HCT116 (cell line): ENCODE measurements around the gene ANO4. TPM values are rescaled to one million over a fixed set of nuclear protein-coding genes. Genes with fewer than 3 reads are reported as not detected.

Experiments
- ATAC-seq: fragments of 200-7000 bp; cut with Tn5 transposase; 2 replicates; pipeline ENCODE4 v1.9.1; 2020; ENCODE audit warnings: mild to moderate bottlenecking, moderate library complexity
- BruUV-seq: library from RNA; stranded (reverse); fragments of 400-500 nt; replicated peaks from 2 replicates; lab custom pipeline; 2021; lab: Mats Ljungman, UMichigan
- CTCF ChIA-PET: fragments of 300-600 bp; sonication (Branson Sonifier 250); formaldehyde crosslinking; loops from one replicate; lab custom pipeline; 2021; ENCODE audit warnings: antibody characterized with exemption; lab: Charles Lee
- POLR2A ChIA-PET: fragments of 300-600, 350-600 bp; sonication (Branson Sonifier 250); formaldehyde crosslinking; loops from one replicate; lab custom pipeline; 2021; ENCODE audit warnings: antibody characterized with exemption; lab: Charles Lee
- RAD21 ChIA-PET, 2 experiments: fragments of 300-600 bp; sonication (Branson Sonifier 250); formaldehyde crosslinking; loops; one replicate each; lab custom pipeline; 2023; ENCODE audit warnings: low total read pairs in 2 of 2; ENCODE audit not compliant: uncharacterized antibody in 2 of 2, unreplicated experiment in 2 of 2, low non-redundant PET in 1 of 2; lab: Charles Lee
- DNase-seq: peaks from one replicate; pipeline ENCODE4 v3.0.0-alpha.2; 2010; ENCODE audit warnings: low read depth, low spot score
- H2AFZ ChIP-seq: fragments of 200-600 bp; shearing (Covaris generic), sonication (generic); 2 replicates; pipeline ENCODE4 v1.6.1; 2017; ENCODE audit warnings: low read depth, mixed run types, mixed read lengths, antibody characterized with exemption, low read length; ENCODE audit not compliant: poor library complexity, severe bottlenecking
- H3K27ac ChIP-seq: 2 replicates; pipeline ENCODE4 v1.5.1; 2012; ENCODE audit warnings: low read depth, low read length
- H3K27me3 ChIP-seq: fragments of 200-600 bp; sonication (generic); 2 replicates; pipeline ENCODE4 v1.6.1; 2016; ENCODE audit warnings: mixed run types, low read length, mixed read lengths; ENCODE audit not compliant: insufficient read depth
- H3K36me3 ChIP-seq, 2 experiments: fragments of 200-500 bp in 1 of 2; fragments of 200-600 bp in 1 of 2; sonication (Bioruptor generic) in 1 of 2; sonication (generic) in 1 of 2; 2 replicates each; pipeline versions ENCODE4 v1.5.1 to v1.6.1; 2014 to 2016; ENCODE audit warnings: low read length in 2 of 2, inconsistent platforms in 1 of 2, mixed read lengths in 1 of 2, mixed run types in 1 of 2; ENCODE audit not compliant: insufficient read depth in 2 of 2, control insufficient read depth in 1 of 2
- H3K4me1 ChIP-seq, 2 experiments: fragments of 200-600 bp in 1 of 2; sonication (generic) in 1 of 2; 2 replicates each; pipeline versions ENCODE4 v1.5.1 to v1.6.1; 2012 to 2017; ENCODE audit warnings: low read length in 2 of 2, inconsistent platforms in 1 of 2, mild to moderate bottlenecking in 1 of 2, mixed read lengths in 1 of 2, mixed run types in 1 of 2, moderate library complexity in 1 of 2; ENCODE audit not compliant: insufficient read depth in 2 of 2, control insufficient read depth in 1 of 2
- H3K4me2 ChIP-seq: fragments of 200-600 bp; sonication (generic); 2 replicates; pipeline ENCODE4 v1.6.1; 2017; ENCODE audit warnings: mixed run types, low read length, mixed read lengths
- H3K4me3 ChIP-seq, 2 experiments: fragments of 200-600 bp in 1 of 2; sonication (generic) in 1 of 2; replicated peaks in 1 of 2; 2 replicates each; pipeline ENCODE4 v1.5.1; 2011 to 2016; ENCODE audit warnings: low read length in 2 of 2, control low read depth in 1 of 2, low read depth in 1 of 2, mild to moderate bottlenecking in 1 of 2, mixed read lengths in 1 of 2, mixed run types in 1 of 2
- H3K79me2 ChIP-seq: fragments of 200-600 bp; sonication (generic); 2 replicates; pipeline ENCODE4 v1.6.1; 2017; ENCODE audit warnings: mild to moderate bottlenecking, mixed run types, low read length, moderate library complexity, mixed read lengths; ENCODE audit not compliant: insufficient read depth
- H3K9ac ChIP-seq: fragments of 200-600 bp; sonication (generic); 2 replicates; pipeline ENCODE4 v1.6.1; 2016; ENCODE audit warnings: low read length, mixed read lengths
- H3K9me2 ChIP-seq: fragments of 200-600 bp; sonication (generic), shearing (Covaris generic); 2 replicates; pipeline ENCODE4 v1.6.1; 2017; ENCODE audit warnings: mixed run types, mild to moderate bottlenecking, moderate library complexity; ENCODE audit not compliant: insufficient read depth
- H3K9me3 ChIP-seq, 2 experiments: fragments of 200-500 bp in 1 of 2; fragments of 200-600 bp in 1 of 2; sonication (Bioruptor generic) in 1 of 2; sonication (generic) in 1 of 2; 2 replicates each; pipeline ENCODE4 v1.6.1; 2014 to 2017; ENCODE audit warnings: low read length in 2 of 2, mixed read lengths in 2 of 2, inconsistent platforms in 1 of 2, low read depth in 1 of 2, mild to moderate bottlenecking in 1 of 2, mixed run types in 1 of 2, moderate library complexity in 1 of 2; ENCODE audit not compliant: control insufficient read depth in 1 of 2, insufficient read depth in 1 of 2
- H4K20me1 ChIP-seq: fragments of 200-600 bp; sonication (generic), shearing (Covaris generic); 2 replicates; pipeline ENCODE4 v1.6.1; 2017; ENCODE audit warnings: mixed run types, mild to moderate bottlenecking, moderate library complexity; ENCODE audit not compliant: insufficient read depth
- CBX3 ChIP-seq: IDR thresholded peaks from 2 replicates; pipeline ENCODE4 v1.6.1; 2012; ENCODE audit warnings: low read depth
- CEBPB ChIP-seq: IDR thresholded peaks from 2 replicates; pipeline ENCODE4 v1.6.1; 2012; ENCODE audit warnings: low read depth
- EGR1 ChIP-seq: IDR thresholded peaks from 2 replicates; pipeline ENCODE4 v1.6.1; 2012; ENCODE audit warnings: low read depth
- ELF1 ChIP-seq: IDR thresholded peaks from 2 replicates; pipeline ENCODE4 v1.6.1; 2012; ENCODE audit warnings: low read depth, borderline replicate concordance
- EZH2 ChIP-seq: fragments of 200-600 bp; sonication (generic); IDR thresholded peaks from 2 replicates; pipeline ENCODE4 v1.6.1; 2017; ENCODE audit warnings: antibody characterized with exemption, mixed run types
- RAD21 ChIP-seq: IDR thresholded peaks from 2 replicates; pipeline ENCODE4 v1.6.1; 2012; ENCODE audit warnings: low read depth, mild to moderate bottlenecking
- SIN3A ChIP-seq: IDR thresholded peaks from 2 replicates; pipeline ENCODE4 v1.6.1; 2012; ENCODE audit warnings: low read depth
- SP1 ChIP-seq: IDR thresholded peaks from 2 replicates; pipeline ENCODE4 v1.6.1; 2012; ENCODE audit warnings: low read depth
- SRF ChIP-seq: IDR thresholded peaks from 2 replicates; pipeline ENCODE4 v1.6.1; 2012; ENCODE audit warnings: low read depth
- ZNF274 ChIP-seq: fragments of 200-500 bp; sonication (Bioruptor generic); IDR thresholded peaks from 2 replicates; pipeline ENCODE4 v1.6.1; 2014; ENCODE audit warnings: mild to moderate bottlenecking, low read depth, low read length, inconsistent platforms
- intact Hi-C: fragments of 100-400 bp; cut with micrococcal nuclease; formaldehyde crosslinking; loops from 2 replicates; pipeline ENCODE4 v1.10.0; 2022
- total RNA-seq: library from RNA; stranded (reverse); gene quantifications from one replicate; pipeline ENCODE4 v1.2.1, GENCODE V29; 2021; ENCODE audit not compliant: unreplicated experiment
- TF ChIP-seq, protein P1 (sequence below): IDR thresholded peaks from 2 replicates; pipeline ENCODE4 v1.6.1; 2012; ENCODE audit warnings: low read depth
- TF ChIP-seq, protein P2 (sequence below): IDR thresholded peaks from 2 replicates; pipeline ENCODE4 v1.6.1; 2012

The ANO4 gene
- total RNA-seq, 1 experiment from 2014 or later, result 1.7 TPM

DNA sequence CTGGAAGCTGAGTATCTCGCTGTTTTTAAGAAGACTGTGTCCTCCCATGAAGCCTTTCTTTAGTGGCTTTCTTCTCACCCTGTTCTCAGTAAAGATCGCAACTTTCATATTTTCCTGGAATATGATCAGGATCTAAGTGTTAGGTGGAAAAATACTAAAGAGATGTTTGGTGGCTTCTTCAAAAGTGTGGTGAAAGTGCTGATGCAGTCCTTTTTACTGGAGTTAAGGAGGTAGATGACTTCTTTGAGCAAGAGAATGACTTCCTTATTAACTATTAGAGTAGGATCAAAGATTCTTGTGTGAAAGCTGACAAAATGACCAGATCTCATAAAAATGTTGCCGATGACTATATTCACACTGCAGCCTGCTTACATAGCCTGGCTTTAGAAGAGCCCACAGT lies 273.8 kb downstream of the ANO4 start (continued):
- TF ChIP-seq, protein P1, sequence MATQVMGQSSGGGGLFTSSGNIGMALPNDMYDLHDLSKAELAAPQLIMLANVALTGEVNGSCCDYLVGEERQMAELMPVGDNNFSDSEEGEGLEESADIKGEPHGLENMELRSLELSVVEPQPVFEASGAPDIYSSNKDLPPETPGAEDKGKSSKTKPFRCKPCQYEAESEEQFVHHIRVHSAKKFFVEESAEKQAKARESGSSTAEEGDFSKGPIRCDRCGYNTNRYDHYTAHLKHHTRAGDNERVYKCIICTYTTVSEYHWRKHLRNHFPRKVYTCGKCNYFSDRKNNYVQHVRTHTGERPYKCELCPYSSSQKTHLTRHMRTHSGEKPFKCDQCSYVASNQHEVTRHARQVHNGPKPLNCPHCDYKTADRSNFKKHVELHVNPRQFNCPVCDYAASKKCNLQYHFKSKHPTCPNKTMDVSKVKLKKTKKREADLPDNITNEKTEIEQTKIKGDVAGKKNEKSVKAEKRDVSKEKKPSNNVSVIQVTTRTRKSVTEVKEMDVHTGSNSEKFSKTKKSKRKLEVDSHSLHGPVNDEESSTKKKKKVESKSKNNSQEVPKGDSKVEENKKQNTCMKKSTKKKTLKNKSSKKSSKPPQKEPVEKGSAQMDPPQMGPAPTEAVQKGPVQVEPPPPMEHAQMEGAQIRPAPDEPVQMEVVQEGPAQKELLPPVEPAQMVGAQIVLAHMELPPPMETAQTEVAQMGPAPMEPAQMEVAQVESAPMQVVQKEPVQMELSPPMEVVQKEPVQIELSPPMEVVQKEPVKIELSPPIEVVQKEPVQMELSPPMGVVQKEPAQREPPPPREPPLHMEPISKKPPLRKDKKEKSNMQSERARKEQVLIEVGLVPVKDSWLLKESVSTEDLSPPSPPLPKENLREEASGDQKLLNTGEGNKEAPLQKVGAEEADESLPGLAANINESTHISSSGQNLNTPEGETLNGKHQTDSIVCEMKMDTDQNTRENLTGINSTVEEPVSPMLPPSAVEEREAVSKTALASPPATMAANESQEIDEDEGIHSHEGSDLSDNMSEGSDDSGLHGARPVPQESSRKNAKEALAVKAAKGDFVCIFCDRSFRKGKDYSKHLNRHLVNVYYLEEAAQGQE, result no peak
- TF ChIP-seq EZH2 (no peak), CEBPB (no peak), CBX3 (no peak), SRF (no peak), EGR1 (no peak)
- TF ChIP-seq, protein P2, sequence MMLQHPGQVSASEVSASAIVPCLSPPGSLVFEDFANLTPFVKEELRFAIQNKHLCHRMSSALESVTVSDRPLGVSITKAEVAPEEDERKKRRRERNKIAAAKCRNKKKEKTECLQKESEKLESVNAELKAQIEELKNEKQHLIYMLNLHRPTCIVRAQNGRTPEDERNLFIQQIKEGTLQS, result no peak

DNA sequence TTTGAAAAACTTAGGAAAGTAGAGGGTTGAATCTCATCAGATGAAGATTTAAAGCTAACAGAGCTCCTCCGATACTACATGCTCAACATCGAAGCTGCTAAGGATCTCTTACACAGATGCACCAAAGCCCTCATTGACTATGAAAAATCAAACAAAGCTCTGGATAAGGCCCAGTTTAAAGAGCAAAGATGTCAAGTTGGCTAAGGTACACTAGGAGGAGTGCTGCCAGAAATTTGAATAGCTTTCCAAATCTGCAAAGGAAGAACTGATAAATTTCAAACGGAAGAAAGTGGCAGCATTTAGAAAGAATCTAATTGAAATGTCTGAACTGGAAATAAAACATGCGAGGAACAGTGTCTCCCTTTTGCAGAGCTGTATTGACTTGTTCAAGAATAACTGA lies 274.3 kb downstream of the ANO4 start:
- no peaks in the 10 kb centered on the region for H4K20me1 ChIP-seq
- ChIA-PET CTCF (no interaction called here), RAD21 (no interaction called here), POLR2A (no interaction called here)
- H3K4me3 ChIP-seq, result no peak overlapping the region
- H3K9me3 ChIP-seq, result no peaks in the 10 kb centered on the region
- H3K4me2 ChIP-seq, result no peak overlapping the region
- intact Hi-C loops, result no loop called here
- H2AFZ ChIP-seq, result no peak overlapping the region
- H3K9me2 ChIP-seq, result no peaks in the 10 kb centered on the region
- H3K27me3 ChIP-seq, result no peaks in the 10 kb centered on the region
- no peaks in the 10 kb centered on the region for H3K4me1 ChIP-seq
- H3K27ac ChIP-seq, result no peak overlapping the region
- H3K9ac ChIP-seq, result no peak overlapping the region
- ATAC-seq (no peak), DNase-seq (no peak)
- no peaks in the 10 kb centered on the region for H3K36me3 ChIP-seq
- H3K79me2 ChIP-seq, result no peaks in the 10 kb centered on the region
- TF ChIP-seq SRF, result no peak
- no peak for TF ChIP-seq SIN3A
- no peak for TF ChIP-seq EZH2
- no peak for TF ChIP-seq ZNF274
- TF ChIP-seq EGR1, result no peak
- TF ChIP-seq RAD21, result no peak
- TF ChIP-seq SP1, result no peak
- TF ChIP-seq CBX3, result no peak
- TF ChIP-seq ELF1, result no peak
- no TSS peak for BruUV-seq
